Body of pancreas (tissue), 4 donors: ENCODE results near the gene SEMA6A.

Source experiments
- CTCF ChIP-seq, 7 experiments: fragments of 450-650 bp in 4 of 7; fragments of 200-600 bp in 3 of 7; sonication (generic) in 3 of 7; IDR thresholded peaks; one replicate each; pipeline ENCODE4 v1.5.1; 2016 to 2019; ENCODE audit warnings: antibody characterized with exemption in 7 of 7
- POLR2A ChIP-seq, 3 donors: fragments of 450-650 bp; IDR thresholded peaks; one replicate each; pipeline ENCODE4 v1.6.1; 2016; ENCODE audit warnings: antibody characterized with exemption in 3 of 3, mild to moderate bottlenecking in 2 of 3

GRCh38 chr5:116404016-116404415, 170.6 kb downstream of the SEMA6A start:
- TF ChIP-seq CTCF (IDR thresholded peaks at IDR 0.05), result no peak
- TF ChIP-seq POLR2A (IDR thresholded peaks at IDR 0.05), result no peak
